Measurements from ENCODE around the gene TRA2A.

DNA sequence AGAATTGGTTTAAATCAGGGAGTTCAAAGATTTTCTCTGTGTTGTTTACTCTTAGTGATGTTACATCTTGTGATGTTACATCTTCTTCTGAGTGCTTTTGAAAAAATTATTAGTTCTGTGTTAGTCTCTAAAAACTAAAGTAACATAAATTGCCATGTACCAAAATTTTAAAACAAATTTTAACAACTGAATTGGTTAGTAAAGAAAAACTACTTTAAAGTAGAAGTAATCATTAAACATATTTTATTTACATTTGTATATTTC, 56.3 kb downstream of the TRA2A start:
- no peak for TF ChIP-seq CTCF (IDR thresholded peaks at IDR 0.05)
- TF ChIP-seq POLR2A (IDR thresholded peaks at IDR 0.05) = no peak
- TF ChIP-seq POLR2AphosphoS5 (IDR thresholded peaks at IDR 0.05) = no peak
